NCI-H2081 (cell line): ENCODE measurements around the gene MOK.

ENCODE experiments used
- DNase-seq, 2 experiments: peaks; one replicate each; lab custom pipeline; 2025; lab: John Stamatoyannopoulos, UW

Gene MOK

GRCh38 chr14:102225386-102225785 lies 79.6 kb downstream of the MOK start:
- DNase-seq: no peak

GRCh38 chr14:102223682-102224081 lies 81.3 kb downstream of the MOK start:
- no peak for DNase-seq

GRCh38 chr14:102222751-102223150 lies 82.2 kb downstream of the MOK start:
- DNase-seq: no peak

- DNase-seq: no peak
Observed at GRCh38 chr14:102222009-102222575, 82.9 kb downstream of the MOK start.

GRCh38 chr14:102221026-102221425 lies 83.9 kb downstream of the MOK start:
- no peak for DNase-seq

GRCh38 chr14:102220031-102220430 lies 84.9 kb downstream of the MOK start:
- DNase-seq: no peak

- no peak for DNase-seq
Observed at GRCh38 chr14:102219316-102219715, 85.6 kb downstream of the MOK start.

- no peak for DNase-seq
Observed at GRCh38 chr14:102218688-102219087, 86.3 kb downstream of the MOK start.

GRCh38 chr14:102217987-102218421 lies 87.0 kb downstream of the MOK start:
- DNase-seq: no peak

GRCh38 chr14:102217399-102217798 lies 87.6 kb downstream of the MOK start:
- no peak for DNase-seq

GRCh38 chr14:102215576-102216250 lies 89.3 kb downstream of the MOK start:
- peak in 1 of 2 experiments; percentile 28 for DNase-seq

- DNase-seq: no peak
Observed at GRCh38 chr14:102215071-102215470, 89.9 kb downstream of the MOK start.

- no peak for DNase-seq
Observed at GRCh38 chr14:102213984-102214658, 90.8 kb downstream of the MOK start.

GRCh38 chr14:102213470-102213869 lies 91.5 kb downstream of the MOK start:
- no peak for DNase-seq

GRCh38 chr14:102212845-102213244 lies 92.1 kb downstream of the MOK start:
- no peak for DNase-seq

GRCh38 chr14:102212356-102212755 lies 92.6 kb downstream of the MOK start:
- DNase-seq: no peak

GRCh38 chr14:102211240-102211639 lies 93.7 kb downstream of the MOK start:
- no peak for DNase-seq

GRCh38 chr14:102210421-102211042 lies 94.4 kb downstream of the MOK start:
- no peak for DNase-seq

- no peak for DNase-seq
Observed at GRCh38 chr14:102209224-102209966, 95.6 kb downstream of the MOK start.

GRCh38 chr14:102208741-102209140 lies 96.2 kb downstream of the MOK start:
- no peak for DNase-seq

- no peak for DNase-seq
Observed at GRCh38 chr14:102207831-102208365, 97.1 kb downstream of the MOK start.

GRCh38 chr14:102206918-102207317 lies 98.0 kb downstream of the MOK start:
- peak in 1 of 2 experiments; percentile 79 for DNase-seq
